ENCODE results near the gene FGD5. TPM values are rescaled to one million over a fixed set of nuclear protein-coding genes. Genes with fewer than 3 reads are reported as not detected.

FGD5 gene
- total and polyA plus RNA-seq, 11 donors: 6.4 to 22.5 (median 14.9) TPM

DNA sequence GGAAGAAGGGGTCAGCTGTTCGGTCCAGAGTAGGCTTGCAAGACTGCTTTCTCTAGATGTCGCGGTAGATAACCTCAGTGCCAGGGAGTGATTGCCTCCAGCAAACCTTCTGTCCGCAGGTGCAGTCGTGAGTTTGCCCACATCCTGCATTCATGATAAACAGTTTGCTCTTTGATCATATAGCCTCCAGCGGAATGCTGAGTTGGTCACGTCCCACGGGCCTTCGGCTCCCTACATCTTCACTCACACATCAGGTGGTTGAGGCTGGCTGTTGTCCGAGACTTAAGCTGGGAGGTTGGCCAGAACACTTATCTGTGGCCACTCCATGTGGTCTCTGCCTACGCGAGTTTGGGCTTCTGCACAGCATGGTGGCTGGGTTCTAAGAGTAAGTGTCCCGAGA is 66.5 kb downstream of the FGD5 start:
- intact Hi-C loops (cut with DNase I): no loop called here
- TF ChIP-seq, protein P1, sequence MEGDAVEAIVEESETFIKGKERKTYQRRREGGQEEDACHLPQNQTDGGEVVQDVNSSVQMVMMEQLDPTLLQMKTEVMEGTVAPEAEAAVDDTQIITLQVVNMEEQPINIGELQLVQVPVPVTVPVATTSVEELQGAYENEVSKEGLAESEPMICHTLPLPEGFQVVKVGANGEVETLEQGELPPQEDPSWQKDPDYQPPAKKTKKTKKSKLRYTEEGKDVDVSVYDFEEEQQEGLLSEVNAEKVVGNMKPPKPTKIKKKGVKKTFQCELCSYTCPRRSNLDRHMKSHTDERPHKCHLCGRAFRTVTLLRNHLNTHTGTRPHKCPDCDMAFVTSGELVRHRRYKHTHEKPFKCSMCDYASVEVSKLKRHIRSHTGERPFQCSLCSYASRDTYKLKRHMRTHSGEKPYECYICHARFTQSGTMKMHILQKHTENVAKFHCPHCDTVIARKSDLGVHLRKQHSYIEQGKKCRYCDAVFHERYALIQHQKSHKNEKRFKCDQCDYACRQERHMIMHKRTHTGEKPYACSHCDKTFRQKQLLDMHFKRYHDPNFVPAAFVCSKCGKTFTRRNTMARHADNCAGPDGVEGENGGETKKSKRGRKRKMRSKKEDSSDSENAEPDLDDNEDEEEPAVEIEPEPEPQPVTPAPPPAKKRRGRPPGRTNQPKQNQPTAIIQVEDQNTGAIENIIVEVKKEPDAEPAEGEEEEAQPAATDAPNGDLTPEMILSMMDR (IDR thresholded peaks at IDR 0.05): no peak
- TF ChIP-seq POLR2A (IDR thresholded peaks at IDR 0.05): no peak
- Histone ChIP-seq H3K4me3 (no peak overlapping the region), H3K27me3 (no peaks in the 10 kb centered on the region), H3K9me3 (no peaks in the 10 kb centered on the region), H3K4me1 (peaks cover 0 to 13% (median 4%) of the 10 kb centered on the region in 12 donors), H3K36me3 (peaks cover 0 to 32% (median 8%) of the 10 kb centered on the region in 9 donors), H3K27ac (no peak overlapping the region)
- ATAC-seq: peak in 1 of 4 donors; percentile 21
- 70 to 83% (median 82%) methylated on average over 12 to 13 of the region's 13 CpGs for WGBS, 4 donors
- DNase-seq: no peak

DNA sequence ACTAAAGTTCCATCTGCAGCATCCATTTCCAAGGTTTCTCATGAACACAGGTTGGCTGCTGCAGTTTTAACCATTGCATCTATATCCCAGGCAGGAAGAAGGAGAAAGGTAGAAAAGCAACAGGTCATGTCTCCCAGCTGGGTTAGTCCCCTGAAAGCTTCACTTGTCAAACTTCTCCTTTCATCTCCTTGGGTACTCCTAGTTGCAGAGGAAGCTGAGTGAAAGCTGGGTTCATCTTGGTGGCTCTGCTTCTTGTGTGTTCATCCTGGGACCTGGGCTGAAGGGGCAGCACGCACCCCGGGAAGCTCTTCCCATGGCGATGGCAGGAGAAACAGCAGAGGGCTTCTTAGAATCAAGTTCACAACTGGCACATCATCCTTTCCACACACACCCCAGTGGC is 67.3 kb downstream of the FGD5 start:
- peaks cover 0 to 25% (median 4%) of the 10 kb centered on the region in 9 donors for H3K36me3 ChIP-seq
- H3K27ac ChIP-seq: no peak overlapping the region
- H3K9me3 ChIP-seq: no peaks in the 10 kb centered on the region
- ATAC-seq (no peak), DNase-seq (no peak)
- intact Hi-C loops (cut with DNase I): no loop called here
- H3K4me3 ChIP-seq: no peak overlapping the region
- peaks cover 0 to 17% (median 10%) of the 10 kb centered on the region in 12 donors for H3K4me1 ChIP-seq
- no peak for TF ChIP-seq POLR2A (IDR thresholded peaks at IDR 0.05)
- TF ChIP-seq, protein P1 (IDR thresholded peaks at IDR 0.05): no peak
- 92 to 96% (median 93%) methylated on average over 3 of the region's 3 CpGs for WGBS, 4 donors
- H3K27me3 ChIP-seq: no peaks in the 10 kb centered on the region

DNA sequence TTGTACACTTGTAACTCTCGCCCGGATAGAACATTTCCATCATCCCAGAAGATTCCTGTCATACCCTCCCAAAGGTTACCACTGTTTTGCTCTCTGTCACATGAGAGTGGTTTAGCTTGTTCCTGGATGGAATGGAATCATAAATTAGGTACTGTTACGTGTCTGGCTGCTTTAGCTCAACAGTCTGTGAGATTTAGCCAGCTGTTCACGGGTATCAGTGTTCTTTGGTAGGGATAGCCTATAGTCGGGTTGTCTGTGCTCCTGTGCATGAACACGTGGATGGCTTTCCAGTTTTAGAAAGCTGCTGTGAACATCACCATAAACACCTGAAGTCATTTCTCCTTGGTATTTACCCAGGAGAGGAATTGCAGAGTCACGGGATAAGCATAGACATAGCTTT is 70.4 kb downstream of the FGD5 start:
- DNase-seq: no peak
- Histone ChIP-seq H3K27me3 (peaks cover 0 to 11% (median 0%) of the 10 kb centered on the region in 9 donors), H3K4me1 (peaks cover 0 to 27% (median 12%) of the 10 kb centered on the region in 12 donors), H3K36me3 (peaks cover 0 to 7% (median 0%) of the 10 kb centered on the region in 9 donors), H3K9me3 (no peaks in the 10 kb centered on the region), H3K27ac (no peak overlapping the region), H3K4me3 (no peak overlapping the region)
- no peak for TF ChIP-seq POLR2A (IDR thresholded peaks at IDR 0.05)
- TF ChIP-seq, protein P1 (IDR thresholded peaks at IDR 0.05): no peak
- ATAC-seq: no peak
- WGBS, 4 donors: 71 to 80% (median 74%) methylated on average over 7 of the region's 7 CpGs
- intact Hi-C loops (cut with DNase I): no loop called here

DNA sequence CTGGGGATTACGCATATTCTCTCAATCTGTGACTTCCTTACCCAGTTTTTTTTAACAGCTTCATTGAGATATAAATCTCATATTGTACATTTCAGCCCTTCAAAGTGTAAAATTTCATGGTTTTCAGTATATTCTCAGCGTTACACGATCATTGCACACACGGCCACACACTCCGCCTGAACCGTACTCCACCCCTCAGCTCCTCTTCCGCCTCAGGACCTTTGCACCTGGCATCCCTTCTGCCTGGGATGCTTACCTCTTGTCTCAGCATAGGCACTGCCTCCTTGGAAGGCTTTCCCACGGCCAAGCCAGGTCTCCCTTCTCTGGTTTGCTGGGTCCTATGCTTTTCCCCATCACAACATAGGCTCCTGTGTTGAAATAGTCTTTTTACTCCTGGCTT is 71.2 kb downstream of the FGD5 start:
- Histone ChIP-seq H3K9me3 (no peaks in the 10 kb centered on the region), H3K27me3 (peaks cover 0 to 11% (median 0%) of the 10 kb centered on the region in 9 donors), H3K4me3 (no peak overlapping the region), H3K27ac (no peak overlapping the region), H3K4me1 (peaks cover 0 to 27% (median 12%) of the 10 kb centered on the region in 12 donors), H3K36me3 (peaks cover 0 to 7% (median 0%) of the 10 kb centered on the region in 9 donors)
- intact Hi-C loops (cut with DNase I): no loop called here
- DNase-seq: no peak
- WGBS, 4 donors: 87 to 94% (median 88%) methylated on average over 8 of the region's 8 CpGs
- ATAC-seq: no peak
- no peak for TF ChIP-seq POLR2A (IDR thresholded peaks at IDR 0.05)
- TF ChIP-seq, protein P1 (IDR thresholded peaks at IDR 0.05): no peak

Data from heart left ventricle (tissue), 16 donors.